NB4 (cell line): ENCODE measurements around the gene MIGA2.

Experiments
- CTCF ChIP-seq: IDR thresholded peaks from one replicate; pipeline ENCODE4 v1.5.1; 2012; ENCODE audit warnings: low read depth, low read length
- MYC ChIP-seq: IDR thresholded peaks from 2 replicates; pipeline ENCODE4 v1.6.1; 2011; ENCODE audit warnings: low read depth, low read length
- POLR2A ChIP-seq: IDR thresholded peaks from 2 replicates; pipeline ENCODE4 v1.6.1; 2011; ENCODE audit warnings: mild to moderate bottlenecking; ENCODE audit not compliant: insufficient read length; ENCODE audit errors: extremely low read depth
- TF ChIP-seq, protein P1 (sequence below): IDR thresholded peaks from 2 replicates; pipeline ENCODE4 v1.6.1; 2011; ENCODE audit warnings: low read depth, low read length

- no peak for TF ChIP-seq POLR2A
- TF ChIP-seq CTCF = no peak
- TF ChIP-seq, protein P1, sequence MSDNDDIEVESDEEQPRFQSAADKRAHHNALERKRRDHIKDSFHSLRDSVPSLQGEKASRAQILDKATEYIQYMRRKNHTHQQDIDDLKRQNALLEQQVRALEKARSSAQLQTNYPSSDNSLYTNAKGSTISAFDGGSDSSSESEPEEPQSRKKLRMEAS = no peak
- TF ChIP-seq MYC = no peak
Measured at GRCh38 chr9:129054163-129054851, 17.9 kb downstream of the MIGA2 start.
